HG03066 (cell line): Measurements from ENCODE around the gene PUS1.

ENCODE experiments used
- ATAC-seq: cut with Tn5 transposase; IDR thresholded peaks from one replicate; pipeline ENCODE4 v1.9.1; 2021; ENCODE audit warnings: low read depth; ENCODE audit not compliant: unreplicated experiment

Gene PUS1

GRCh38 chr12:131902332-131903241 is 26.5 kb upstream of the PUS1 start:
- no peak for ATAC-seq

GRCh38 chr12:131903270-131904255 is 25.5 kb upstream of the PUS1 start:
- ATAC-seq = no peak

- no peak for ATAC-seq
These were observed 24.7 kb upstream of the PUS1 start for GRCh38 chr12:131904346-131904745.

- no peak for ATAC-seq
These were observed 23.9 kb upstream of the PUS1 start for GRCh38 chr12:131905081-131905629.

- ATAC-seq = no peak
These were observed 23.4 kb upstream of the PUS1 start for GRCh38 chr12:131905630-131906091.

- ATAC-seq = no peak
These were observed 21.5 kb upstream of the PUS1 start for GRCh38 chr12:131907379-131908091.

- ATAC-seq = no peak
These were observed 20.7 kb upstream of the PUS1 start for GRCh38 chr12:131908092-131909080.

- ATAC-seq = no peak
These were observed 19.9 kb upstream of the PUS1 start for GRCh38 chr12:131909081-131909751.

- ATAC-seq = no peak
These were observed 19.3 kb upstream of the PUS1 start for GRCh38 chr12:131909752-131910219.

GRCh38 chr12:131910302-131911027 is 18.6 kb upstream of the PUS1 start:
- ATAC-seq = no peak

GRCh38 chr12:131911028-131911650 is 17.9 kb upstream of the PUS1 start:
- no peak for ATAC-seq

- no peak for ATAC-seq
These were observed 17.1 kb upstream of the PUS1 start for GRCh38 chr12:131911851-131912477.

- no peak for ATAC-seq
These were observed 16.4 kb upstream of the PUS1 start for GRCh38 chr12:131912518-131913274.

- no peak for ATAC-seq
These were observed 15.4 kb upstream of the PUS1 start for GRCh38 chr12:131913666-131914065.

- no peak for ATAC-seq
These were observed 14.8 kb upstream of the PUS1 start for GRCh38 chr12:131914179-131914702.
